HG03135 (cell line): ENCODE measurements around the gene ADGRL4.
A peak's percentile ranks its signal among the peaks of the same experiment; 100 is the strongest.
"Not testable (repeated sequence)": the region's sequence is repeated elsewhere in the genome, so short reads cannot be mapped to it uniquely, and the experiment has no call there.

ENCODE experiments used
- ATAC-seq: cut with Tn5 transposase; IDR thresholded peaks from one replicate; pipeline ENCODE4 v1.9.1; 2021; ENCODE audit warnings: mild to moderate bottlenecking, moderate library complexity; ENCODE audit not compliant: unreplicated experiment

ADGRL4 gene

GRCh38 chr1:78919150-78919549, 87.4 kb downstream of the ADGRL4 start:
- ATAC-seq: no peak

- ATAC-seq: no peak
Measured at GRCh38 chr1:78918157-78918556, 88.4 kb downstream of the ADGRL4 start.

GRCh38 chr1:78916986-78917385, 89.5 kb downstream of the ADGRL4 start:
- no peak for ATAC-seq

DNA sequence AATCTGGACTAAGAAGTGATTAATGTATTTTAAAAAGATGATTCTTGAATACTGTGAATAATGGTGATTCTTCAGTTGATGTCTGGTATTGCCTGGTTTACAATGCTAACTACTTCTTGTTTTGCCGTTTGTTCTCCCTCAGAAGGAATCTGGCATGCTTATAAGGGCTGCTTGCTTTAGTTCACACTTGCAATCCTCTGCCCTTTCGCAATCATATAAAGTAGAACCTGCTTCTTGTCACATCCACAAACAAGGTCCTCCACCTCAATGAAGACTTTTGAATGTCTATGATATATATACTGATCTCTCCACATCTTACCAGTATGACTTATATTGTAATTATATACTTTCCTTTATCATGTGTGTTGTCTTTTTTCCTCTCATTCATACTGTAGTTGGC, 92.6 kb downstream of the ADGRL4 start:
- ATAC-seq: no peak

GRCh38 chr1:78911956-78912880, 94.3 kb downstream of the ADGRL4 start:
- ATAC-seq: no peak

DNA sequence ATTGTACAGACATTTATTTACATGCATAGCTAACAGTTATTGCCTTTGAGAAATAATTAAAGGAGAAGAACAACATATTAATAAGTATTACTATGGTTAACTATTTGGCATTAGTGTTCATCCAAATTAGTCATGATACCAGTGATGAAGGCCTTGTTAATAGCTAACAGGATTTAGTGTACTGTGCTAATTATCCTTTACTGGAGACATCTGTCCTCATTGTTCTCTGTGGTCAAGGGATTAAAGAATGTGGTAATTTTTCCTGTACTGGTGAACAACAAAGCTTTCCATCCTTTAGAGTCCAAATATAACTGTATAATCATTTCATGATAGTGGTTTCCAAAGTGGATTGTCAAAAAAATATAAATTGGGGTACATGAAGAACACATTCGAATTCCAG, 103.9 kb downstream of the ADGRL4 start:
- no peak for ATAC-seq

- no peak for ATAC-seq
Measured at GRCh38 chr1:78894811-78895210, 111.7 kb downstream of the ADGRL4 start.

- ATAC-seq: no peak
Measured at GRCh38 chr1:78892260-78892840, 114.2 kb downstream of the ADGRL4 start.

- no peak for ATAC-seq
Measured at GRCh38 chr1:78887458-78887857, 119.1 kb downstream of the ADGRL4 start.

DNA sequence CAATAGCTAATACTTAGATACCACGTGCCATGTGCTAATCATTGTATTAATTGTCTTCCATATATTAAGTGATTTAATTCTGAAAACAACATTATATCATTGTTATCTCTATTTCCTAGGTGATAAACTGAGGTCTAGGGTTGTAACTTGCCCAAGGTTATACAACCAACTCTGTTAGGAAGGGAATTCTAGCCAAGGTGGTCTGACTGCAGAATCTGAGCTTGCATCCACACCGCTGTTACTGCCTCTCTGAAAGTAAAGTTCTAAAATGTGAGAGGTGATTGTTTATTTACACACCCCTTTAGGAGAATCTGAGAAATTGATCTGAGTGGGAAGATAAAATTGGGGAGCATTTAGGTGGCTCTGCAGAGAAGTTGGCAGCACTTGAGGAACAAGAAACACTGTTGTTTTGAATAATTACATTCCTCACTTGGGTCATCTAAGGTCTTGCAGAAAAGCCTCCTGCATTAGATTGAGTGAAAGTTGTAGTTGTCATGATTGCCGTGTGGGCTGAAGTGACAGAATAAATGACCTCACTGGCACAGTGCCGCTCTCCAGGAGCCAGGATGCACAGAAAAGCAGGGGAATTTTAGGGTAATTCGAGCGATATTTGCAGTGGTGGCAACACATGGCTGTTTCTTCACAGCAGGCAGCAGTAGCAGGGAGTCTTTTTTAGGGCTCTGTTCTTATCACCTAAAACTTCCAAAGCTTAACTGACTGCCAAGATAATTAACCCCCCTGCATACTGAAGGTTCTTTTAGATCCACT, 121.7 kb downstream of the ADGRL4 start:
- no peak for ATAC-seq

DNA sequence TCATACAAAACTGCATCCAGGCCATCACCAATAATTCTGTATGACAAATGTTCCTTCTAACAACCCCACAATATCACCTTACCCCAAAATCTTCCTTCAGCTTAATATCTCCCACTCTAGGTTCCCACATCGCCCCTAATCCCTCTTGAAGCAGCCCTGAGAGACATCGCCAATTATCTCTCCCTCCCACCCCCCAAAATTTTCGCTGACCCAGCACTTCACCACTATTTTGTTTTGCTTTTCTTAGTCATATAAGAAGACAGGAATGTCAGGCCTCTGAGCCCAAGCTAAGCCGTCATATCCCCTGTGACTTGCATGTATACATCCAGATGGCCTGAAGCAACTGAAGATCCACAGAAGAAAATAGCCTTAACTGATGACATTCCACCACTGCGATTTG, 126.3 kb downstream of the ADGRL4 start:
- no peak for ATAC-seq

GRCh38 chr1:78875986-78876385, 130.5 kb downstream of the ADGRL4 start:
- not testable (repeated sequence) for ATAC-seq

DNA sequence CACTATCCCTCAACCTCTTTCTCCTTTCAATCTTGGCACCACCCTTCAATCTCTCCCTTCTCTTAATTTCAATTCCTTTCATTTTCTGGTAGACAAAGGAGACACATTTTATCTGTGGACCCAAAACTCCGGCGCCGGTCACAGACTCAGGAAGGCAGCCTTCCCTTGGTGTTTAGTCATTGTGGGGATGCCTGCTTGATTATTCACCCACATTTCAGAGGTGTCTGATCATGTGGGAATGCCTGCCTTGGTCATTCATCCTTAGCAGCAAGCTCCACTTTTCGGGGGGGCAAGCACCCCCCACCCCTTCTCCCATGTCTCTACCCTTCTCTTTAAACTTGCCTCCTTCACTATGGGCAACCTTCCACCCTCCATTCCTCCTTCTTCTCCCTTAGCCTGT, 133.7 kb downstream of the ADGRL4 start:
- not testable (repeated sequence) for ATAC-seq

GRCh38 chr1:78871249-78871648, 135.3 kb downstream of the ADGRL4 start:
- no peak for ATAC-seq

GRCh38 chr1:78869136-78869535, 137.4 kb downstream of the ADGRL4 start:
- no peak for ATAC-seq

- ATAC-seq: no peak
Measured at GRCh38 chr1:78864175-78864574, 142.4 kb downstream of the ADGRL4 start.

- ATAC-seq: no peak
Measured at GRCh38 chr1:78856096-78856495, 150.4 kb downstream of the ADGRL4 start.

- peak; percentile 78 for ATAC-seq
Measured at GRCh38 chr1:78855258-78855657, 151.3 kb downstream of the ADGRL4 start.

DNA sequence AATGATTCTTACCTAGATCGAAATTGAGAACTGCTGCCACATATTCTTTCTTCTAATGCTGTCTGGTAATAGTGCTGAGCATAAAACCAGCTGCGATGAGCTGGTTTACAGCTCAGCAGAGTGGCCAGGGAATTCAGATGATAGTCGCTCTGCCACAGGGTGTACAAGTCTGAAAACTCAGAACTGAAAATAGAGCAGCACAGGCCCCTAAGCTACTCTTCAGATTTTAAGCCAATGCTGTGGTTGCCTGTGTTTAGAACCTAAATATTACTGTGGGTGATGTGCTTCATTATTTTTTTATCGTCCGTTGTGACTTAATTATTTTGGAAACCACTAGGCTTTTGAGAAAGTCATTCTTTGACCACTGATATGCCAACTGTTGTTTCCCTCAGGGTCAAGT, 152.0 kb downstream of the ADGRL4 start:
- ATAC-seq: no peak

GRCh38 chr1:78843546-78843945, 163.0 kb downstream of the ADGRL4 start:
- ATAC-seq: no peak

- ATAC-seq: no peak
Measured at GRCh38 chr1:78843111-78843510, 163.4 kb downstream of the ADGRL4 start.
